NCI-H526 (cell line): ENCODE data around the gene BST1.

Experiments
- DNase-seq, 2 experiments: peaks; one replicate each; lab custom pipeline; 2025; lab: John Stamatoyannopoulos, UW

Gene BST1

GRCh38 chr4:15676899-15677298, 26.0 kb upstream of the BST1 start:
- DNase-seq, result no peak

GRCh38 chr4:15677507-15677988, 25.3 kb upstream of the BST1 start:
- no peak for DNase-seq

DNA sequence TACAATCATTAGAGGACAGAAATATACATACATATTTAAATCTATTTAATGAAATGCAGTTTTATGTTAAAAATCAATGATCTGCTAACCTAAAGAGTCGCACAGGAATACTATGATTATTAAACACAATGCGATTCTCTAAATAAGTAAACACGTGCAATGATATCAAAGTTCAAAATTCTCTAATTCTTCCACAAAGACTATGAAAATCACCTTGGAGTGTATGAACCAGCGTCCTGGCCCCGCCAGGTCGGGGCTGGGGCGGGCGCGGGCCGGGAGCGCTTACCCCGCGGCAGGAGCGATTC, 21.8 kb upstream of the BST1 start:
- DNase-seq, result no peak

DNA sequence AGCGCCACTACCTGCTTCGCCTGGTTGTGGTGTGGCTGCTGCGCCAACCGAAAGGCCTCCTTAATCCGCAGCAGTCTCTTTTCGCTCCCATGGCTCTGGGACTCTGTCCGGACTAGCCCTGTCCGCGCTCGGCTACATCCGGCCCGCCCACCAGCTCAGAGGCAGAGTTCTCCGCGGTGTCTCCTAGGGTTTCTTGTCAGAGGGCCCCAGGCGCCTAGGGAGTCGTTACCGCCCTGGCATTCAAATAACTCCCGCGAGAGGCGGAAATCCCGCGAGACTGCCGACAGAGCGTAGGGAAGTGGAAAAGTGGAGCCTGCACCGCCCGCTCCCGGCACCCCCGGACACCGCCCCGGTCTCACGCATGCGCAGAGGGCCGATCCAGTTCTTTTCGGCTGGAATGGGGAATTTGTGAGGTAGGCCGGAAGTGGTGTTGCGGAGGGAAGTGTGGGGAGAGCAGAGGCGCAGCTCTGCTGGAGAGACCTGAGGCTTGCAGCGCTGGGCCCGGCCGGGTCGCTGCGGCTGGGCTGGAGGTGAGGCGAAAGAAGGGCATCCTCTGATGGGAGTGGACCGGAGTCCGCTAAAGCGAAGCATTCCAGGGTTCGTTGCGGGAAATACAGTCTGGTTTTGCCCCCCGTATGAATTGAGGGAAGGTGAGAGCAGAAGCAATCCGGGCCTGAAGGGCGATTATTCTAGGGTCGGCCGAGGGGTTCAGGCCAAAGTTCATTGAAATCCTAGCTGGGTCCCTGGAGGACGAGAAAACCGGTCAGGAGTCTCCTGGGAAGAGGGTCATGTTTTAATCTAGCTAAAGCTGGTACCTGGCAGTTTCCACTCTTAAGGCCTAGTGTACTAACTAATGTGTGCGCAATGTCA, 21.3 kb upstream of the BST1 start, which contains the start of gene FAM200B:
Gene FAM200B, plus strand, starts transcription at position 456 of the 870 bp plus-strand sequence. CDS start 5,151 bp downstream, outside the sequence.
- peak; percentile 98 to 99 for DNase-seq

DNA sequence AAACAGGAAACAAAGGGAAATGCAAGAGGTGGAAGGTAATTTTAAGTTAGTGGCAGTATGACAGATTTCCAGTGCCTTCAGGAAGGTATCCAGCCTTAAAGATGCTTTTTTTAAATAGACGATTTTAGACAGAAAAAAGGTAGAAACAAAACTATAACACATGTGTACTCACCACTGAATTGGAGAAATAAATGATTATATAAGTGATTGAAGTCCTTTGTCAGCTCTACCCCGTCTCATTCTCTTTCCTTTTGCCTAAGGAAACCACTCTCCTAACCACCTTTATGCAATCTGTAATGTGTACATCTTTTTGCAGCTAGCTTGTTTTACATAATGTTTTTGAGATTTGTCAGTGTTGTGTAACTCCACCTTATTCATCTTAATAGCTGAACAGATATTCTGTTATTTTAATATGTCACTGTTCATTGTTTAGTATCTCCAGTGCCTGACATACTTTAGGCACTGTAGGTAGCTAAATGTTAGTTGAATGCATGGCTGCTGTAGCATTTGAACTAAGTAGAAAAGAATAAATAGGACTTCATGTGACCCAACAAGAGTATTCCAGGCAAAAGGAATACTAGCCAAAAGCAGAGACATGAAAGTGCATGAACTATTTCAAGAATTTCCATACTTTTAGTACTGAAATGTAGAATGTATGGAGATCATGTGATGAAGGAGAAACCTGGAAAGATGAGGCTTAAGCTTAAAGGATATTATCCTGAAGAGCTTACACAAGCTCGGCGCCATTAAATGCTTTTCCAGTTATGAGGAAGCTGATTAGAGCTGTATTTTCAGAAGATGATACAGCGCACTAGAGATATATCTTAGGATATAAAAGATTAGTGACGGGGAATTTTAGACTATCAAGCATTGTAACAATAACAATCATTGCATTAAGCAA, 20.4 kb upstream of the BST1 start:
- DNase-seq, result no peak

- no peak for DNase-seq
Measured at GRCh38 chr4:15683143-15683495, 19.7 kb upstream of the BST1 start.

DNA sequence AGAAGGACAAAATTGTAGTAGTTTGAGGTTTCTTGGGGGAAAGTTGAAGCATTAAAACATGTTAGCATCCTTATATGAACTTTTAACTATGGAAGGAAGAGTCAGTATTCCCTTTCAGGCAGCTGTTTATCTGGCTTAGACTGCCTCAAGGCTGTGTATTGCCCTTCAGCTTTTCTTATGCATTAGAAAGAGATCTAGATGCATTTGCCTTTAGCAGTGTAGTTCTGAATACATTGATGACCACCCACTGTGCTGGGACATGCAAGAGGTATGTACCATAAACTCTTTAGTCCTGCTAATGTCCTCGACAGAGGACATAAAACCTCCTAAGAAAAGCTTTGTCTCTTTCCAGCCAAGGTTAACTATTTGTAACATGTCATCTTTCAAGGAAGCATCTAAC, 18.4 kb upstream of the BST1 start:
- DNase-seq, result no peak

- DNase-seq, result no peak
Measured at GRCh38 chr4:15688051-15688450, 14.8 kb upstream of the BST1 start.

GRCh38 chr4:15689540-15689939, 13.3 kb upstream of the BST1 start:
- no peak for DNase-seq

- no peak for DNase-seq
Measured at GRCh38 chr4:15690020-15690809, 12.7 kb upstream of the BST1 start.

DNA sequence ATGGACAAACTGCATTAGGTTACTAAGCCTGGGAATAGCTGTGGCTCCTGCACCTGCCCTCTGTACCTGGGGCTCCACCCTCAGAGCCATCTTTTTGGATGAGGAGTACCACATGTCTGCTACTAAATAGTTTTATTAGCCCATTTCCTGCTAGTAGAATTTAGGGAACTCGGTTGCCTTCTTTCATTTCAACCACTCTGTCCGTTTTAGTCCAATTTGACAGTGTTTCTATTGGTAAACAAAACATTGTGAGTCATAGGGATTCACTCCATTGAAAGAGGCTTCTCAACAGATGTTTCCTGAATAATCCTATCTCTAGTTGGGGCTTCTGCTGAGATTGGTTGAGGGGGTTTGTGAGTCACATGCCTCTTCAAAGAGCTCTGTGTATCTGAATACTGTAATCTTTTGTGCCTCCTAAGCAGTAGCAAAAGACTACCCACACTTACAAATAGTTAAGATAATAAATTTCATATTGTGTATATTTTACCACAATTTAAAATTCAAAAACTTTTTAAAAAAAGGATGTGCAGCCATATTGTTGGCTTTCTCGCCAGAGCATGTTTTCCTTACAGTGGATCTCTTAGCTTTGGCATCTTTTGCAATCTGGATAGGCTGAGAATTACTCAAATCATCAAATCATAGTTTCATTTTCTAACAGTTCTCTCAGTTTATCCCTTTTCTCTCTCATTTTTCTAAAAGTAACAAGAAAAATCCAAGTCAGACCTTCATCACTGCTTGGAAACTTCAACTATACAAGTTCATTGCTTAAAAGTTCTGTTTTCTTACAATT, 11.3 kb upstream of the BST1 start:
- DNase-seq, result no peak

DNA sequence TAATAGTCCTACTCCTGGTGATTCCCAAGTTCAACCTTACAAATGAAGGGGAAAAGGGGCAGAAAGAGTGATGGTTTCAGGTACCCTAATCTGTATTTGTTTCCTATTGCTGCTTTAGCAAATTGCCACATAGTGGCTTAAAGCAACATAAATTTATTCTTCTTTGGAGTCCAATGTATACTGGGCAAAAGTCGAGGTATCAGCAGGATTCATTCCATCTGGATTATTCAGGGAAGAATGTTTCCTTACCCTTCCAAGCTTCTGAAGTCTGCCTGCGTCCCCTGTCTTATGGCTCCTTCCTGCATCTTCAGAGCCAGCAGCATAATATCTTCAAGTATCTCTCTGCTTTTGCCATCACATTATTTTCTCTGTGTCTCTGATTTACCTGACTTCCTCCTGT, 10.3 kb upstream of the BST1 start:
- no peak for DNase-seq

DNA sequence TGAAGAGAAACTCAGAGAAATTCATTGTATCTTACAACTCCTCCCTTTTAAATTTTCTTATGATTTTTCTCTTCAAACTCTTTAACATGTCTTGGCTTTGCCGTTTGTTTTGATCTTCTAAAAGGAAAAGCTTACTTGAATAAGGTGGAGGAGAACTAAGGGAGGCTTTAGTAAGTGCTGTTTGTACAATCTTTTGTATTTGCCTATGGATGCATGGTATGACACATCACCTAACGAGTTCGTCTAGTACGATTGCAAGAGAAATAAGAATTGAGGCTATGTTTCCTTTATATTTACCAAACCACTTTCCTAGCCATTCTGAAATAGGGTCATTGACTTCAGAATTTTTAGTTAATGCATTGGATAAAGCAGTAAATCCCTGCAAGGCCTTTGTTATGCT, 8.4 kb upstream of the BST1 start:
- no peak for DNase-seq

DNA sequence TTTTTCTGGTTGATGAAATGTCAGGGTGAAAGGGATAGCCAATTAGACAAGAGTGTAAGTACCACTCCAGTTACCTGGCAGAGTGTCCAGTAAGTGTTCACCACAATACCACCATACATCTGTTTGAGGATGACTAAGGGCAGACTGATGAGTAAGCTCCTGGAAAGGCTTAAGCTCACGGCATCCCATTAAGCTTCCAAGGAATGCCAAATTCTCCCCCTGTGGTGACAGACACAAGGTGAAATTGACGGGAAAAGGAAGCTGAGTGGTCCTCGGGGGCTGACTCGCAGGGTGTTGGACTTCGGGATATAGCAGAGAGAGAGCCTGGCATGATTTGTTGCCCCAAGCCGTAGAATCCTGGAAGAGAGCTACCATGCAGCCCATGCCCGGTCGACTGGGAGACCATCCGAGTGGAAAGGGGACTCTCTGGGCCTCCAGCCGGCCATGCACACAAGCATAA, 7.6 kb upstream of the BST1 start:
- DNase-seq, result no peak

- no peak for DNase-seq
Measured at GRCh38 chr4:15695729-15696128, 7.1 kb upstream of the BST1 start.

DNA sequence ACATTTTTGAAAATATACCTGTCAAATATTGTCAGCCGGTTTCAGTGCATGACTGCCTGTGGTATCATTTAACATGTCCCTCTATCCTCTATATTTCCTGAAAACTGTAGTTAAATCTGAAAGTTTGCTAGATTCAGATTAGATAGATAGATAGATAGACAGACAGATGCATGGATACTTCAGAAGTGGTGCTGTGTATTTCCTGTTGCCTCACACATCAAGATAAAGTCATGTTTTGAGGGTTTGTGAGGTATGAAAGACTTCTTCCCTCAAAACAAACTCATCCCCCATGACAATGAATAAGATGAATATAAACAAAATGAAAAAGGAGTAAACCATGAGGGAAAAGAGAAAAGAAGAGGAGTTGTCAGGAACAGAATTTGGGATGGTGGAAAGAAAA, 6.0 kb upstream of the BST1 start:
- no peak for DNase-seq

DNA sequence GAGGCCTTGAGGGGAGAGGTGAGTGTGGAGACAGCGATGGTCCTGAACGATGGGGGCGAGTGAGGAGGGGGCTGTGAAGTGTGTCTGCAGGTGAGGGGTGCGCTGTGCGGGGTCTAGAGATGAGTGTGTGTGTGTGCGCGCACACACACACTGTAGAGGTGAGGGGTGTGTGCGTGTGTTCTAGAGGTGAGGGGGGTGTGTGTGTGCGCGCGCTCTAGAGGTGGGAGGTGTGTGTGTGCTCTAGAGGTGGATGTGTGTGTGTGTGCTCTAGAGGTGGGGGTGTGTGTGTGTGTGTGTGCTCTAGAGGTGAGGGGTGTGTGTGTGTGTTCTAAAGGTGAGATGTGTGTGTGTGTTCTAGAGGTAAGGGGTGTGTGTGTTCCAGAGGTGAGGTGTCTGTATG, 574 bp downstream of the BST1 start:
- DNase-seq, result no peak

GRCh38 chr4:15704129-15704528, 1.3 kb downstream of the BST1 start:
- no peak for DNase-seq

GRCh38 chr4:15706646-15707362, 3.9 kb downstream of the BST1 start:
- peak in 1 of 2 experiments; percentile 10 for DNase-seq

- DNase-seq, result peak in 1 of 2 experiments; percentile 35
Measured at GRCh38 chr4:15707363-15707715, 4.5 kb downstream of the BST1 start.

- no peak for DNase-seq
Measured at GRCh38 chr4:15711762-15712161, 8.9 kb downstream of the BST1 start.
